ENCODE measurements around the gene B4GALT4.

GRCh38 chr3:119229190-119229589 lies 11.5 kb downstream of the B4GALT4 start:
- TF ChIP-seq CTCF (IDR thresholded peaks at IDR 0.05; ENCODE audit: insufficient read depth, low read length, poor library complexity, severe bottlenecking) (no peak), EZH2phosphoT487 (conservative IDR thresholded peaks at IDR 0.05; ENCODE audit: low read length) (no peak)
